Activated naive CD4-positive, alpha-beta T cell treated with anti-CD3 and anti-CD28 coated beads for 36 hours (primary cell): ENCODE data around the gene PKNOX2. TPM values are rescaled to one million over a fixed set of nuclear protein-coding genes. Genes with fewer than 3 reads are reported as not detected.

Experiments used
- CTCF ChIA-PET: fragments of 350-600 bp; sonication (Branson Sonifier 250); formaldehyde crosslinking; loops from one replicate; lab custom pipeline; 2021; ENCODE audit warnings: antibody characterized with exemption; lab: Charles Lee
- DNase-seq: peaks from one replicate; pipeline ENCODE4 v3.0.0-alpha.2; 2020
- H3K27ac Mint-ChIP-seq: one replicate; pipeline ENCODE4 v1.8.0; 2021; ENCODE audit warnings: mild to moderate bottlenecking, mixed read lengths
- H3K27me3 Mint-ChIP-seq: one replicate; pipeline ENCODE4 v1.8.0; 2021; ENCODE audit warnings: low read depth, mixed read lengths
- H3K36me3 Mint-ChIP-seq: one replicate; pipeline ENCODE4 v1.8.0; 2021; ENCODE audit warnings: low read depth, mixed read lengths
- H3K4me1 Mint-ChIP-seq: one replicate; pipeline ENCODE4 v1.8.0; 2021; ENCODE audit warnings: low read depth, mixed read lengths
- H3K4me3 Mint-ChIP-seq: one replicate; pipeline ENCODE4 v1.8.0; 2021; ENCODE audit warnings: mild to moderate bottlenecking, moderate library complexity, mixed read lengths
- H3K9me3 Mint-ChIP-seq: one replicate; pipeline ENCODE4 v1.8.0; 2021; ENCODE audit warnings: mixed read lengths
- intact Hi-C: fragments of 100-400 bp; cut with micrococcal nuclease; formaldehyde crosslinking; loops from one replicate; pipeline ENCODE4 v1.15.1; 2023
- total RNA-seq, 2 experiments: library from RNA; stranded (reverse); gene quantifications; one replicate each; pipeline ENCODE4 v1.2.3, GENCODE V29; 2021

PKNOX2 gene
- total RNA-seq, 2 experiments from 2014 or later = not detected

- CTCF ChIA-PET = interaction anchor here (0.6 to 2.8 kb wide), 18 partner anchors 11 to 931 kb away, joined by 3 to 11 read pairs (median 4); no protein-coding TSS in a partner anchor
Measured at GRCh38 chr11:125346565-125347260, 182.2 kb downstream of the PKNOX2 start.

GRCh38 chr11:125347261-125347585 lies 182.7 kb downstream of the PKNOX2 start:
- Mint-ChIP-seq H3K27ac (no peak overlapping the region), H3K9me3 (no peaks in the 10 kb centered on the region), H3K4me3 (no peak overlapping the region), H3K27me3 (peaks cover 6% of the 10 kb centered on the region), H3K36me3 (no peaks in the 10 kb centered on the region), H3K4me1 (no peaks in the 10 kb centered on the region)
- DNase-seq = no peak
- CTCF ChIA-PET = interaction anchor here (1.0 to 1.9 kb wide), 7 partner anchors 10 to 257 kb away, joined by 3 to 6 read pairs (median 5); no protein-coding TSS in a partner anchor
- intact Hi-C loops = loop anchor here (5.0 kb wide), 2 partner anchors 255 to 525 kb away; no protein-coding TSS in a partner anchor

More at GRCh38 chr11:125346565-125347260, 182.2 kb downstream of the PKNOX2 start:
- Mint-ChIP-seq H3K27ac (no peak overlapping the region), H3K36me3 (no peaks in the 10 kb centered on the region), H3K9me3 (no peaks in the 10 kb centered on the region), H3K4me1 (no peaks in the 10 kb centered on the region), H3K4me3 (no peak overlapping the region), H3K27me3 (peaks cover 6% of the 10 kb centered on the region)
- DNase-seq = no peak
- intact Hi-C loops = loop anchor here (5.0 kb wide), 2 partner anchors 254 to 526 kb away; no protein-coding TSS in a partner anchor

- Mint-ChIP-seq H3K4me3 (no peak overlapping the region), H3K36me3 (no peaks in the 10 kb centered on the region), H3K9me3 (no peaks in the 10 kb centered on the region), H3K27me3 (peaks cover 6% of the 10 kb centered on the region), H3K27ac (no peak overlapping the region), H3K4me1 (no peaks in the 10 kb centered on the region)
- DNase-seq = no peak
- CTCF ChIA-PET = interaction anchor here (0.7 to 1.4 kb wide), 2 partner anchors 9 to 212 kb away, joined by 3 to 5 read pairs; no protein-coding TSS in a partner anchor
- intact Hi-C loops = loop anchor here (1.0 to 5.0 kb wide), 5 partner anchors 57 to 524 kb away; no protein-coding TSS in a partner anchor
Measured at GRCh38 chr11:125348141-125348651, 183.6 kb downstream of the PKNOX2 start.

- H3K27me3 Mint-ChIP-seq = peaks cover 6% of the 10 kb centered on the region
- no peak overlapping the region for H3K4me3 Mint-ChIP-seq
- CTCF ChIA-PET = interaction anchor here (0.7 kb wide), 1 partner anchor 212 kb away, joined by 3 read pairs; no protein-coding TSS in a partner anchor
- H3K27ac Mint-ChIP-seq = no peak overlapping the region
- H3K36me3 Mint-ChIP-seq = no peaks in the 10 kb centered on the region
- no peaks in the 10 kb centered on the region for H3K4me1 Mint-ChIP-seq
- H3K9me3 Mint-ChIP-seq = no peaks in the 10 kb centered on the region
- intact Hi-C loops = loop anchor here (1.0 to 5.0 kb wide), 5 partner anchors 56 to 524 kb away; no protein-coding TSS in a partner anchor
- peak; percentile 54 for DNase-seq
Measured at GRCh38 chr11:125348674-125349309, 184.2 kb downstream of the PKNOX2 start.

- Mint-ChIP-seq H3K9me3 (no peaks in the 10 kb centered on the region), H3K27me3 (peaks cover 2% of the 10 kb centered on the region), H3K4me1 (no peaks in the 10 kb centered on the region), H3K36me3 (no peaks in the 10 kb centered on the region), H3K4me3 (no peak overlapping the region), H3K27ac (no peak overlapping the region)
- no peak for DNase-seq
- intact Hi-C loops = no loop called here
- CTCF ChIA-PET = interaction anchor here (1.4 kb wide), 1 partner anchor 55 kb away, joined by 3 read pairs; no protein-coding TSS in a partner anchor
Measured at GRCh38 chr11:125350206-125351032, 185.9 kb downstream of the PKNOX2 start.

- no peak for DNase-seq
- CTCF ChIA-PET = interaction anchor here (1.4 kb wide), 1 partner anchor 54 kb away, joined by 3 read pairs; no protein-coding TSS in a partner anchor
- H3K27me3 Mint-ChIP-seq = no peaks in the 10 kb centered on the region
- intact Hi-C loops = no loop called here
- H3K9me3 Mint-ChIP-seq = no peaks in the 10 kb centered on the region
- H3K4me1 Mint-ChIP-seq = no peaks in the 10 kb centered on the region
- no peaks in the 10 kb centered on the region for H3K36me3 Mint-ChIP-seq
- no peak overlapping the region for H3K4me3 Mint-ChIP-seq
- H3K27ac Mint-ChIP-seq = no peak overlapping the region
Measured at GRCh38 chr11:125351033-125351867, 186.7 kb downstream of the PKNOX2 start.

- intact Hi-C loops = no loop called here
- Mint-ChIP-seq H3K4me1 (no peaks in the 10 kb centered on the region), H3K36me3 (no peaks in the 10 kb centered on the region), H3K9me3 (no peaks in the 10 kb centered on the region), H3K27me3 (no peaks in the 10 kb centered on the region), H3K27ac (no peak overlapping the region), H3K4me3 (no peak overlapping the region)
- no peak for DNase-seq
- CTCF ChIA-PET = no interaction called here
Measured at GRCh38 chr11:125351868-125352250, 187.3 kb downstream of the PKNOX2 start.

GRCh38 chr11:125356797-125357196 lies 192.2 kb downstream of the PKNOX2 start:
- Mint-ChIP-seq H3K4me1 (no peaks in the 10 kb centered on the region), H3K27ac (no peak overlapping the region), H3K4me3 (no peak overlapping the region), H3K9me3 (no peaks in the 10 kb centered on the region), H3K36me3 (no peaks in the 10 kb centered on the region), H3K27me3 (no peaks in the 10 kb centered on the region)
- intact Hi-C loops = loop anchor here (5.0 kb wide), 1 partner anchor 714 kb away; no protein-coding TSS in a partner anchor
- DNase-seq = no peak
- CTCF ChIA-PET = interaction anchor here (0.5 to 1.7 kb wide), 2 partner anchors 12 to 14 kb away, joined by 3 read pairs; no protein-coding TSS in a partner anchor

GRCh38 chr11:125357551-125357950 lies 193.0 kb downstream of the PKNOX2 start:
- no peak for DNase-seq
- Mint-ChIP-seq H3K27ac (no peak overlapping the region), H3K4me1 (no peaks in the 10 kb centered on the region), H3K27me3 (no peaks in the 10 kb centered on the region), H3K4me3 (no peak overlapping the region), H3K9me3 (no peaks in the 10 kb centered on the region), H3K36me3 (no peaks in the 10 kb centered on the region)
- intact Hi-C loops = loop anchor here (5.0 kb wide), 1 partner anchor 715 kb away; no protein-coding TSS in a partner anchor
- CTCF ChIA-PET = interaction anchor here (0.6 to 1.7 kb wide), 5 partner anchors 10 to 96 kb away, joined by 3 to 5 read pairs (median 3); no protein-coding TSS in a partner anchor

- CTCF ChIA-PET = interaction anchor here (1.0 to 1.7 kb wide), 4 partner anchors 11 to 44 kb away, joined by 3 to 5 read pairs (median 4); no protein-coding TSS in a partner anchor
- H3K4me1 Mint-ChIP-seq = no peaks in the 10 kb centered on the region
- intact Hi-C loops = loop anchor here (5.0 kb wide), 1 partner anchor 716 kb away; no protein-coding TSS in a partner anchor
Measured at GRCh38 chr11:125358254-125358840, 193.8 kb downstream of the PKNOX2 start.

More at GRCh38 chr11:125358254-125358840, 193.8 kb downstream of the PKNOX2 start:
- no peaks in the 10 kb centered on the region for H3K9me3 Mint-ChIP-seq
- H3K4me3 Mint-ChIP-seq = no peak overlapping the region
- no peak overlapping the region for H3K27ac Mint-ChIP-seq
- no peaks in the 10 kb centered on the region for H3K27me3 Mint-ChIP-seq
- H3K36me3 Mint-ChIP-seq = no peaks in the 10 kb centered on the region
- no peak for DNase-seq
